Measurements from ENCODE around the gene CDH4.
"Not testable (repeated sequence)": the region's sequence is repeated elsewhere in the genome, so short reads cannot be mapped to it uniquely, and the experiment has no call there.

The CDH4 gene

DNA sequence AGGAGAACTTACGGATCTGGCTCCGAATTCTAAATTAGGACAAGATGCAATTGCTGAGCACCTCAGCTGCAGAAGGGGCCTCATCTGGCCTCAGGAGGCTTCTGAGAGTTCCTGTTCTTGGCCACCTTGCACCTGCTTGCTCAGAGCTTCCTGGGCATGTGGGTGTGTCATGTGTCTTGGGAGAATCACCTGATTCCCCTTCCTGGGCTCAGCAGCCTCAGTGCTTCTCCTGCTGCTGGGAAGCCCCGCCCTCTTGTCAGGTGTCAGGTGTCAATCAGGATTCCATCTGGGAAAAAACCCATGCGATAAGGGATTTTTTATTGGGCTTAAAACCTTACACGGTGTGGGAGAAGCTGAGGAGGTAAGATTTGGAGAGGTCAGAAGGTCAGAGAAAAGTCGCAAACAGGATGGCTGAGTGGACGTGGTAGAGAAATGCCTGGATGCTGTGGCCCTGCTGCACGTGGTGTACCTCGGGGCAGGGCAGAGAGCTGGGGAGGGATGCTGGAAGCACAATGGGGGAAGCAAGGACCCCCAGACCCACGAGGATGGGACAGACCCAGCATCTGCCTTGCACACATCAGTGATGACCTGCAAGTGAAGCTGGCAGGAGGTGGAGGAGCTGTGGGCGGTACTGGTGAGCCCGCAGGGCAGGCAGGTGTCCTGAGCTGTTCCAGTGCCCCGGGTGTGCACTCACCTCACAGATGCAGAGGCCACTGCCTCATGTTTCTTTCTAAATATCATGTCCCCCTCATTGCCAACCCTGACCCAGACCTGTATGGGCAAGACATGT is 170.8 kb downstream of the CDH4 start:
- DNase-seq = no peak

DNA sequence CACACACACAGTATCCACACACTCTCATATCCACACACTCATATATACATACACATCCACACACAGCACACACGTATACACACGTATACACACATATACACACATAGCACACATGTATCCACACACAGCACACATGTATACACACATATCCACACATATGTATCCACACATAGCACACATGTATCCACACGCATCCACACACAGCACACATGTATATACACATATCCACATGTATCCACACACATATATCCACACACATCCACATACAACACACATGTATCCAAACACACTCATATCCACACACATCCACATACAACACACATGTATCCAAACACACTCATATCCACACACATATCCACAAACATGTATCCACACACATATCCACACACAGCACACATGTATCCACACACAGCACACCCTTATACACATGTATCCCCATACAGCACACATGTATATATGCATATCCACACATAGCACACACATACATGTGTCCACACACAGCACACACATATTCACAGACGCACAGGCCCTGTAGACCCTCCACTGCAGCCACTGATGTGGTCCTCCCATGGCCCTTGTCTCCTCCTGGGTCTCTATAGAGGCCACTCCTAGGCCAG is 172.1 kb downstream of the CDH4 start:
- no peak for DNase-seq

DNA sequence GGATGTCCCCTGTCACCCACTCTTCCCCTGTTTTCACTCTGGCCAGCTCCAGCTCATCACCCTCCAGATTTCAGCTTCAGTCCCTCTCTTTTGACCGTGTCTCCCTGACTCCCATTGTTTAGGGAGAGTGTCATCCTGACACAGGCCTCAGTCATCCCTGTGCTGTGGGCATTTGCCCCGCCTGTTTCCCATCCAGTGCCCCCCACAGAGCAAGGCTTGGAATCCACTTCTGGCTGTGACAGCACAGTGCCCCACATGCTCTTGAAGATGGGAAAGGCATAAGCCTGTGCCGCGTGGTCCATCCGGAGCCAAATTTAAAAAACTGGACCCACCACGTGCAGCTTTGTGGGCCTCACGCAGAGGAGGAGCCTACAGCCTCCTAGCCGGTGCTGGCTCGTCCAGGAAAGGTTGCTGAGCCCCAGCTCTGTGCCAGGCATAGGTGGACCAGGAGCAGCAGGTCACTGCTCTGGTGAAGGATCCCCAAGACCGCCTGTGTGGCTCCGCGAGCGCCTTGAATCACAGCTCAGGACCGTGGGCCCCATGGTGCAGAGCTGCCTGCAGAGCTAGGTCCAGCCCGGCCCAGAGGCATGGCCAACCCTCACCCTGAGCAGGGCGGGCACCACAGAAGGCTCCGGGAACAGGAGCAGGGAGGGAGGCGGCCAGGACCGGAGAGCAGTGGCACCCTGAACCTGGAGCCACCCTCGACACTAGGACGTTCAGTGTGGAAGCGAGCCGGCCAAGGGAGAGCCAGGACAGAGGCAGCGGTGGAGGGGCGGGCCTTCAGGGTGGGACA is 172.8 kb downstream of the CDH4 start:
- DNase-seq = no peak

DNA sequence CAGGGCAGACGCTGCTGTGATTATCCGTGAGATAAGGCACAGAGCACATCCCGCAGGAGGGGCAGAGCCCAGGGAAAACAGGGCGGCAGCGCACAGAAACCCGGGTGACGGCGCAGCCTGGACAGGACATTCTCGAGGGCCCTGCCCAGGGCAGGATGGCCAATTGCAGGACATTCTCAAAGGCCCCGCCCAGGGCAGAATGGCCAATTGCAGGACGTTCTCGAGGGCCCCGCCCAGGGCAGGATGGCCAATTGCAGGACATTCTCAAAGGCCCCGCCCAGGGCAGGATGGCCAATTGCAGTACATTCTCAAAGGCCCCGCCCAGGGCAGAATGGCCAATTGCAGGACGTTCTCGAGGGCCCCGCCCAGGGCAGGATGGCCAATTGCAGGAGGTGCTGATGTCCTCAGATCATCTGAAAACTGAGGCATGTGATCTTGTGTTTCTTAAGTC is 173.5 kb downstream of the CDH4 start:
- DNase-seq = not testable (repeated sequence)

DNA sequence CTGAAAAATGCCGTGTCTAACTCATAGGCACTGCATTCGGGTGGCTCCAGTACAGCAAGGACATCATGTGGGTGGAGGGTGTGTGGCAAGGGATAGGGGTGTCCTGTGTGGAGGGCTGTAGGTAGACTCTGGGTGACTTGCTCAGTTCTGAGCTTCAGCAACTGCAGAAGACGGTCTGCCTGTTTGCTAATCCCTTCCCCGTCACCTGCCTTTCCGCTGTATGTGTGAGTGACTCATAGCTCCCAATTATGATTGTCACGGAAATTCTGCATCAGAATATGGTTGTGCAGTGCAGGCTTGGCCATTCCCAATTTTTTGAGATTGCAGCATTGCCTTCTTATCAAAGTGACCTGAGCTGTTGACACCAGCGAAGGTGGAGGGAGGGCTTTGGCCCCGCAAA is 174.3 kb downstream of the CDH4 start:
- no peak for DNase-seq

DNA sequence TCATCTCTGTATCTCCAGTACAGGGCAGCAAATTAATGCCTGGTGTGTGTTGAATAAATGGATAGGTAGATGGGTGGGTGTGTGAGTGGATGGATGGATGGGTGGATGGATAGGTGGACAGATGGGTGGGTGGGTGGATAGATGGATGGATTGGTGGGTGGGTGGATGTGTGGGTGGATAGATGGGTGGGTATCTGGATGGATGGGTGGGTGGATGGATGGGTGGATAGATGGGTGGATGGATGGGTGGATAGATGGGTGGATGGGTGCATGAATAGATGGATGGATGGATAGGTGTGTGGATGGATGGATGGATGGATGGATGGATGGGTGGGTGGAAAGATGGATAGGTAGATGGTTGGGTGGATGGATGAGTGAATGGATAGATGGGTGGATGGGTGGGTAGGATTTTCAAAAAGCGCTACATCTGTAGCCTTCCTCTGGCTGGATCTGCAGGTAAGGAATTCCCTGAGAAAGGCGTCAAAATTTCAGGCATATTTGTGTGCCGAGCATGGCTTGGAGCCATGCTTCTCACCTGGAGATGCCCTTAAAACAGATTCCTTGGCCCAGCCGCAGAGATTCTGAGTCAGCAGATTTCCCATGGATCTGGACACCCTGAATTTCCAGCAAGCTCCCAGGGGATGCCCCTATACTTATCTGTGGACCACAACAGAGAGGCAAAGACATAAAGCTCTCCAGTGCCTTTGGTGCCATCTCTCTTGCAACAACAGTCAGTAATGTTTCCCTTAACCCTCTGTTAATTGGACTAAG is 177.6 kb downstream of the CDH4 start:
- no peak for DNase-seq

DNA sequence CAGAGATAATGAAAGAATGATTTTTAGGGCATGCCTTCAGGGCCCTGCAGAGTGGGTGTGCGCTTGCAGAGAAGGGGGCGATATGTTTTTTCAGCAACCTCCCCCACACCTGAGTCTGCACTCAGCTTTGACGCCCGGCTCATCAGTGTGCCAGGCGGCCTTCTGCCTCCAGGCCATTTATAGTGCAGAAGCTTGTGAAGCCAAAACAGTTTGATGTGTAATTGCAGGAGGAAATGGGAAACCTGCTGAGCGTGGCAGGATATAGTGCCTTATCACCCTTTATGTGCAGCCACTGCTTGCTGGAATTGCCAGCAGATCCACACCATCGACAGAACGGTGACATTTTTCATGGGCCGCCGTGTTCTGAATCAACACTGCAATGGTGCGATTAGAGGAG is 178.2 kb downstream of the CDH4 start:
- DNase-seq = no peak

DNA sequence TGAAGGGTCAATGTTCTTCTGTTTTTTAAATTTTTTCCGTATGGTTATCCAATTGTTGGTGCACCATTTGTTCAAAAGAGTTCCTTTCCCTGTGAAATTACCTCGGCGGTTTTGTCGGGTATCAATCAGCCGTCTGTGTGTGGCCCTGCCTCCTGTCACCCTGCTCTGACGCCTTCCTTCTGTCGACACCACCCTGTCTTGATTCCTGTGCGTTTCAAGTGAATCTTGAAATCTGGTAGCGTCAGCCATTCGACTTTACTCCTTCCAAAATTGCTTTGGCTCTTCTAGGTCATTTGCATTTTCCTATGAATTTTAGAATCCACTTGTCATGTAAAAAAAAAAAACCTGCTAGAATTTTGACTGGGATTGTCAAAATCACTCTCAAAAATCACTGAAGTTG is 181.1 kb downstream of the CDH4 start:
- DNase-seq = no peak

DNA sequence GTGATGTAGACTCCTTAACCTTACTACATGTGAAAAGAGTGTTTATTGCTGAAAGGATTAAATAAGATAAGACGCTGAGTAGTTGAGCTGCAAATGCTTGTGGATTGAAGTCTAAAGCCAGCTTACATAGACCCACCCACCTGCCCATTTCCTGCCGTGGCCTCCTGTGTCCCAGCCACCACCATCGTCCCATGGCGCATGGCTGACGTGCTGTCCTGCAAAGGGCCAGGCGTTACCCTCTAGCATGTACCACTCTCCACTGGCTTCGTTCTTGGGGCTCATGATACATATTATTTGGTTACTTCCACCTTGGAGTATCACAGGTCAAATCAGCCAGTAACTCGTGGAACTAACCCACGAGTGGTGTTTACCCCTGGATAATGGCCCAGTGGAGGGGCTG is 181.8 kb downstream of the CDH4 start:
- no peak for DNase-seq

DNA sequence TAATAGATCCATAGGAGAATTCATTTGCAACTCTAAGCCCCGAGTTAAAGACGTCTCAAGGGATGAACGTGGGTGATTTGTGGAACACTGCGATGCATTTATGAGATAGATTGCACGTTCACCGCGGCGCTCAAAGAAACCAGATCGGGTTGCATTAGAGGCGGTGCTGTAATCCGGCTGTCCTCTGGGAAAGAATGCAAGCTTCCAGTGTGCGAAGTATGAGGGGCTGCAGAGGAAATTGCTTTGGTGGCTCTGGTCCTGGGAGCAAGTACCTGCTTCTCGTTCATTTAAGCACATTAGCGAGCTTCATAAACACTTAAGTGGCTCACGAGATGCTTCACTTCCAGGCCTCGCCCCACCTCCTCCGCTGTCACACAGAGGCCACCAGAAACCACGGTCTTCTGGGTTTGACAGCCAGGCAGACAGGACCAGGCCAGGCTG is 182.3 kb downstream of the CDH4 start:
- no peak for DNase-seq

DNA sequence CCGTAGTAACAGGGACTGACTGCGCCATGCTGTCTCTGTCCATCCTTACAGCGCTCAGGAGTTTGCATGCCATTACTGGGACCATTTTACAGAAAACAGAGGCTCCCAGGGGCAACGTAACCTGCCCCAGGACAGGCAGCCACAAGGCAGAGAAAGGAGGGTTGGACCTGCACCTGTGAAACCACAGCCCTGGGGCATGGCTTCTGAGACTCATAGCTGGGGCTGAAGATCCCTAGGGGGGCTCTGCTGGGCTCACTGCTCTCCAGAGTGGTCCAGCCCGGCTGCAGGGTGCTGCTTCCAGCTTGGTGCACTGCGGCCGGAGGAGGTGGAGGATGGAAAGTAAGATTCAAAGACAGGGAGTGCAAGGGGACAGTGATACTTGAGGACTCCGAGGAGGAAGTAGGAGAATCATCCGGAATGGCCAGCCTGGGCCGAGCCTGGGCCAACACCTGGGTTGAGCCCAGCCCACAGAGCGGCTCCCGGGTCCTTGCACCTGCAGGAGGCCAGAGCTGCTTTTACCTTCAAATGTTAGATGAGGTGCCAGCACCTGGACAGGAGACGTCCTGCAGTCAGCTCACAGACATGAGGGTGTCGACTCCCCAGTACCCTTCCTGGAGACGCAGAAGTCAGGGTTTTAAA is 183.2 kb downstream of the CDH4 start:
- DNase-seq = no peak

DNA sequence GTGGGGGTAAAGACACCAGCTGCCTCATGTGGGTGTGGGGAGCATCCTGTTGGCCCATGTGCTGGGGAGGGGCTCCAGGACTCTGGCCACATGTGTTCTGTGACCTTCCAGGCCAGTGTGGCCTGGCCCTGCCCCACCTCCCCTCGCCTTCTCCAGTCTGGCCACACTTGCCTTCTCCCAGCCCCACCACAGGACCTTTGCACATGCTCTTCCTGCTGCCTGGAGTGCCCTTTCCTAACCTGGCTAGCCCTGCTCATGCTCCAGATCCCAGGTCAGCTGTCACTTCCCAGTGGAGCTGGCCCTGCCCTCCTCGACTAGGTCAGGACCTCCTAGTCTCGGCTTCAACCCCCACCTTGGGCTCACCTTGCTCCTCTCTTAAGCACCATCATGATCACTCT is 183.8 kb downstream of the CDH4 start:
- no peak for DNase-seq

DNA sequence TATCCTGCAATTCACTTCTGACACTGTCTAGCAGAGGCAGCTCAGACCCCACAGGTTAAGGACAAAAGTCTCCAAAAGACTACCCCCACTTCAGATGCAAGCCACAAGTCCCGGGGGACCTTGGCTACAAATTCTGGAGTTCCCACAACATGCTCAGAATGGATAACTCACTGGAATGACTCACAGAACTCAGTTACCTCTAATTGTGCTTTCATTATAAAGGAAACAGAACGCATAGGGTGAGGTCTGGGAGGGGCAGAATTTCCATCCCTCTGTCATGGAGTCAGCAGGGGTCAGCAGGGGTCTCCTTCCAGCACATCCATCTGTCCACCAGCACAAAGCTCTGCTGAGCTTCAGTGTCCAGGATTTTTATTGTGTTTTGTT is 184.2 kb downstream of the CDH4 start:
- no peak for DNase-seq

DNA sequence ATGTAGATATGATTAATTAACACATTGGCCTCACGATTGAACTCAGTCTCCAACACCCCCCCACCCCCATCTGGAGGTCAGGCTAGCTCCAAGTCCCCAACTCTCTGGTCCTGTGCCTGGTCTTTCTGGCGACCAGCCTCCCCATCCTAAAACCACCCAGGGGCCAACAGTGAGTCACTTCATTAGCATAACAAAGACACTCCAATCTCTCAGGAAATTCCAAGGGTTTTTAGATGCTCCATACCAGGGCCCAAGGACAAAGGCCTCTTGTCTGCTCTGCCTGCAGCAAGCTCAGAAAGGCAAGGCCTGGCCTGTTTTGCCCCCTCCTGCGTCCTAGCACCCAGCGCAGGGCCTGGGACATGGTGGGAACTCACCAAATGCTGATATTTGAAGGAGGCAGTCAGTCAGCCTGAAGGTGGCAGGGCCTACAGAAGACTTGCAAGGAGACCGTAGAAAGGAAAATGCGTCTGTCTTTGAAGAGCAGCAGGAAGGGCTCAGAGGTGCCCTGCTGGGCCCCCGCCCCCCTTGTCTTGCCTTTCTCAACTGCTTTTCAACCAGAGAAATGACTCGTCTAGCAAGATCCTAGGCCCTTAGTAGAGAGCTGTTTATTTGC is 184.7 kb downstream of the CDH4 start:
- DNase-seq = no peak

DNA sequence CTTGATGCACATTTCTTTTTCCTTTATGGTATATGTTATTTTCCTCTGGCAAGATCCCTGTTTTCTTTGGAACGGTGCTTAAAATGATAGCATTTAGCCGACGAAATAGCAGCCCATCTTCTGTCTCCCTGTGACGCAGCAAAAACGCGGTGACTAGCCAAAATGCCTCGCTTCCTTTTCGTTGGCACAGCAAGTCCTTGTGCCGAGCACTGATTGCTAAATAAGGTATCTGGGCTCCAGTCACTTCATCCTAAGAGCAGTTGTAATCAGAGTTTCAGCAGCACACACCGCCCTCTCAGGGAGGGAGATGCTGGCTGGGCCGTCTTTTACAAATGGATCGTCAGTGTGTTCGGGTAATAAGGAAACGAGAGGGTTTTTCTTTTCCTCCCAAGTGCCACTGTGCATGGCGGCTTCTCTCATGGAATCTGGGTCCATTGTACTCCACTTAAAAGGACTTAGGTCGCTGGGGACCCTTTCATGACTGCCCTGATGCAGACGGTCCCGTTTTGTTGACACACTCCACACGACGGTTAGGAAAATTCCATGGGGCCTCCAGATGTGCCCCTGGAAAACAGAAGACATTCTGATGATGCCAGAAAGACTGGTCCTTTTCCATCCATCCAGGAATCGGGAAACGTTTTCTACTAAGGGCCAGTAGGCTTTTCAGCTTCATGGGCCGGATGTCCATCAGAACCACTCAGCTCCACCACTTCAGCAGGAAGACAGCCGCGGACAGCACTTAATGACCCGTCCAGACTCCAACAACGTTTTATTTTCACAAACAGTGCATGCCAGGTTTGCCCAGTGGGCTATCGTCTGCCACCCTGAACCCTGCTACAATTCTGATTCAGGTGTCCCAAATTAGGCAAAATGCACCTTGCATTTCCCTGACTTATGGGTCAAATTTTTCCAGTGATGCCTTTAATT is 185.5 kb downstream of the CDH4 start:
- no peak for DNase-seq

DNA sequence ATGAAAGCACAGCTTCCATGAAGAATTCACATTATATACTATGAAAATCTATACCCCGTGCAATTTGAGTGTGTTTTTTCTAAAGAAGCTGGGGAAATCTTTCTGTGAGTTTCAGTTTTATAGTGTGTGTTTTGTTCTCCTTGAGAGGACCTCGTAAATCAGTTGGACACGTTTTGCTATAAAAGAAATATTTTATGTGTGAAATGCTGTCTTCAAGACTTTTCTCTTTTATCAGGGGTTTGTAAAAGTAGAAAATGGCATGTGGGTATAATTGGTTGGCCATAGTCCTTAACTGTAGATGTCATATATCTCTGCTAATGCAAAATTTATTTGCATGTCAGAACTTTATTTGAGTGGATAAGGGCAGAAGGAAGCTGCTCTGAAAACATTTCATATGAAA is 186.2 kb downstream of the CDH4 start:
- DNase-seq = no peak

DNA sequence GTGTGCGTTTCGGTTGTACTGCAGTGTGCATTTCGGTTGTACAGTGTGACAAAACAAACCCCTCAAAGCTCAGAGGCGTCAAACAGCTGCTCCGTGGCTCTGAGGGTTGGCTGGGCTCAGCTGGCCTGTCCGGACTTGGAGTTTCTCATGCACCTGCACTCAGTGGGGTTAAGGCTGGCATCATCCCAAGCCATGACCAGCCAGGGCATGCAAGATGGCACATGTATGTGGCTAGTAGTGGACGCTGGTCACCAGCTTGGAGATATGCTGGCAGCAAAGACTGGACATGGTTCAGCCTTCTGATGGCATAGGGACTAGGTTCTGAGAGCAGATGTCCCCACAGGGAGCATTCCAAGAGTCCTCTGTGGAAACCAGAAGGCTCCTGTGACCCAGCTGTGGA is 187.2 kb downstream of the CDH4 start:
- DNase-seq = no peak

DNA sequence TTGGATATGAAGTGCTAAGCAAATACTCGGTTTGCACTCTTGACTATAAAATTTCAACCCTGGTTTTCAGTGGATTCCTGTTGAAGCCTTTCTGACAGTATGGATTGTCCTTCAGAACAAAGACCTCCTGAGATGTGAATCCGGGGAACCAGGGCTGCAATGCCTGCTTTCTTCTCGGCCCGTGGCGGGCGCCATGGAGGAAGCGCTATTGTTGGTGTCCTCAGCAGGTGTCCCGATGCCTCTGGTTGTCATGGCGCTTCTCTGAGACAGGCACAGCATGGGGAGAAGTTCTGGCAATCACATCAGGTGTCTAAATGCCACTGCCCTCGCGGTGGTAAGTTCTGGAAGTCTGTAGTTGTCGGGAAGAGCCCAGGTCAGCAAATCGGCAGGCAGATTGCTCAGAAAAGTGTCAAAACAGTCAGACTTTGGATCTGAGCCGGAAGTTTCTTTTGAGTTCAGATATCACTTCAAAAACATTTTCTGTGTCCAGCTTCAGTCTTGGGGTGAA is 188.5 kb downstream of the CDH4 start:
- no peak for DNase-seq

DNA sequence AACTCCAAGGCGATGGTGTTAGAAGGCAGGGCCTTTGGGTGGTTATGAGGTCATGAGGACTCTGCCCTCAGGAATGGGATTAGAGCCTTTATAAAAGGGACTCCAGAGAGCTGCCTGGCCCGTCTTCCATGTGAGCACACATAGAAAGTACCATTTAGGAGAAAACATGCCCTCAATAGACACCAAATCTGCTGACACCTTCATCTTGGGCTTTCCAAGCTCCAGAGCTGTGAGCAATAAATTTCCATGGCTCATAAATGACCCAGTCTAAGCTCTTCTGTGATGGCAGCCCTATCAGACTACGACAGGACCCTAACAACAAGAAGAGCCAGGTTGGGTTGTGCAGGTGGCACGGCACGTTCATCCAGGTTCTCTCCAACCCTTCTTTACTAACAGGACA is 189.5 kb downstream of the CDH4 start:
- DNase-seq = no peak

DNA sequence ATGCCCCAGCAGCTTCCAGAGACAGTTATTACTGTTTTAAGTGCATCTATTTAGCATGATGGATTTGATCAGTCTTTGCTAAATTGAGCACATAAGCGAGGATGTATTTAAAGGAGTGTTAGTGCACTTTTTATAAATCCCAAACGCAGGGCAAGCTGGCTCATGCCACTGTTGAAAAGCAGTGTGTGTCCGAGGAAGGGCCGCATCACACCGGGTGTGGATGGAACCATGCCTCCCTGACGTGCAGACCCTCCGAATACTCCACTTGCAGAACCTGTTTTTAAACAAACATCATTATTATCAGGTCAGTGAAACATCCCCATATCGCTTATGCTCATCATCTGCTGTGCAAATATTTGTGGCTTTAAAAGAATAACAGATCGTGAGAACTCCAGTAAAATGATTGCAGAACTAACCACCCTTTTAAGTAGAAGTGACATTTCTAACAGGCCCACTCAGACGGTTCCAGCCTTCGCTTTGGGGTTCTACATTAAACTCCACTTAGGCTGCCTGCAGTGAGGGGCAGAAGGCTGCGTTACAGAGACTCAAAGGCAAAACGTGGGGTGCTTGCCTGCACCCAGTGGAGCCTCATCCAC is 190.1 kb downstream of the CDH4 start:
- DNase-seq = no peak
